ENCODE measurements around the gene EFHD2.
A peak's percentile ranks its signal among the peaks of the same experiment; 100 is the strongest.

Gene EFHD2

DNA sequence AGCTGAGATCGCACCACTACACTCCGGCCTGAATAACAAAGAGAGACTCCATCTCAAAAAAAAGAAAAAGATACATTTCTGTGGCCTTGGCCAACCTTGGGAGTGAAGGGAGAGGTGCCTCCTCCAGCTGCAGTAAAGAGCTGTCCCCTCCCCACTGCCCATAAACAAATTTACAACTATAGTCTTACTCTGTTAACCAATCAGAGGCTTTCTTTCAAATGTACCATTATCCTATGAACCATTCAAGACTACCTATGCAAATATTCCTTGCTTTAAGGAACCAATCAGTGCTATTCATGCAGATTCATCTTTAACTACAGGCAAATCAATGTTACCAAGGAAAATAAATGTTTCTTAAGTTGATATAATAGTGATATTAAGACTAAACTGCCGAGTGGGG is 67.2 kb downstream of the EFHD2 start:
- DNase-seq (ENCODE audit: low spot score), result no peak

DNA sequence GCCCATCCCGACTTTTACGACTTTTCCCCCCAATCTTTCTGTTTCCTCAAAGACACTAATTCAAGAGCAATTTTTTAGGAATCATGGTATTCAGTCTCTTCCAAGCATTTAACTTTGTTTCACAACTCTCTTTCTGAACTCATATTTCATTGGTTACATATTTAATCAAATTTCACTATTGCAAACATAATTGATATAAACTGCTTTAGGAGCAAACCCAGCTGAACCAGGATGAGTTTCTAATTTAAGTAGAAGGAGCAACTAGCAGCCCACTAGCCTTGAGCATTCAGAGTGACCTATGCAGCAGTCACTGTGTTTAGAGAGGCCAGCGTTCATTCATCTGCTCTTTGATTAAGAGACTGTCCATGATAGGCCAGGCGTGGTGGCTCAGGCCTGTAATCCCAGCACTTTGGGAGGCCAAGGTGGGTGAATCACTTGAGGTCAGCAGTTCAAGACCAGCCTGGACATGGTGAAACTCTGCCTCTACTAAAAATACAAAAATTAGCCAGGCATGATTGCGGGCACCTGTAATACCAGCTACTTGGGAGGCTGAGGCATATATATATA is 68.0 kb downstream of the EFHD2 start:
- DNase-seq (ENCODE audit: low spot score), result peak; percentile 12

Data from RKO (cell line).